Right cardiac atrium (tissue), 5 donors: ENCODE data around the gene NPAS1. TPM values are rescaled to one million over a fixed set of nuclear protein-coding genes. Genes with fewer than 3 reads are reported as not detected.
"Not testable (repeated sequence)": the region's sequence is repeated elsewhere in the genome, so short reads cannot be mapped to it uniquely, and the experiment has no call there.

Source experiments
- ATAC-seq, 2 donors: fragments of 200-7000 bp; cut with Tn5 transposase; one replicate each; pipeline versions ENCODE4 v1.8.0 to v1.9.1; 2020; ENCODE audit warnings: moderate library complexity in 2 of 2, mild to moderate bottlenecking in 1 of 2
- DNase-seq, 3 donors: peaks; one replicate each; pipeline ENCODE4 v3.0.0-alpha.2; 2020
- H3K27ac ChIP-seq: one replicate; pipeline ENCODE4 v1.5.1; 2013; ENCODE audit warnings: mild to moderate bottlenecking, low read length, control low read depth, moderate library complexity
- H3K27me3 ChIP-seq: one replicate; pipeline ENCODE4 v1.6.1; 2013; ENCODE audit not compliant: control insufficient read depth, insufficient read depth
- H3K4me1 ChIP-seq: one replicate; pipeline ENCODE4 v1.6.1; 2013; ENCODE audit warnings: low read length; ENCODE audit not compliant: control insufficient read depth, insufficient read depth
- H3K4me3 ChIP-seq: one replicate; pipeline ENCODE4 v1.5.1; 2013; ENCODE audit warnings: low read length, control low read depth
- H3K9me3 ChIP-seq: one replicate; pipeline ENCODE4 v1.6.1; 2013; ENCODE audit warnings: low read length; ENCODE audit not compliant: control insufficient read depth
- WGBS: extraction: QIAGEN DNeasy Blood & Tissue Kit; methylation state at CpG from one replicate; pipeline ENCODE4 v1.1.7; 2013; 5-methylcytosine and 5-hydroxymethylcytosine counted together
- intact Hi-C, 4 donors: fragments of 100-400 bp; cut with DNase I; formaldehyde crosslinking; loops; one replicate each; pipeline versions ENCODE4 v1.11.0 to v1.14.0; 2022 to 2023
- polyA plus RNA-seq: library from polyadenylated mRNA; stranded (reverse); fragments of 200-250 nt; gene quantifications from one replicate; pipeline ENCODE4 v1.2.3, GENCODE V29; 2013
- total RNA-seq, 4 donors: library from RNA; stranded (reverse); fragmentation: NEBNext Ultra II Directional; extraction: Animal tissue kit (Norgen Biotek cat#: 25700); gene quantifications; one replicate each; pipeline ENCODE4 v1.2.1, GENCODE V29; 2021
- donor health status: healthy with polysubstance abuse.
- donor health status: DM: no; HTN: yes; CAD: no.
- donor health status: DM: no; HTN: no; CAD: no.
- donor health status: DM: no; HTN: yes; CAD: no; lungs with severe emphysema.
- donor health status: DM: yes; HTN: yes; CAD: no.

The NPAS1 gene
- total and polyA plus RNA-seq, 5 donors = 0.24 to 0.91 (median 0.45) TPM

DNA sequence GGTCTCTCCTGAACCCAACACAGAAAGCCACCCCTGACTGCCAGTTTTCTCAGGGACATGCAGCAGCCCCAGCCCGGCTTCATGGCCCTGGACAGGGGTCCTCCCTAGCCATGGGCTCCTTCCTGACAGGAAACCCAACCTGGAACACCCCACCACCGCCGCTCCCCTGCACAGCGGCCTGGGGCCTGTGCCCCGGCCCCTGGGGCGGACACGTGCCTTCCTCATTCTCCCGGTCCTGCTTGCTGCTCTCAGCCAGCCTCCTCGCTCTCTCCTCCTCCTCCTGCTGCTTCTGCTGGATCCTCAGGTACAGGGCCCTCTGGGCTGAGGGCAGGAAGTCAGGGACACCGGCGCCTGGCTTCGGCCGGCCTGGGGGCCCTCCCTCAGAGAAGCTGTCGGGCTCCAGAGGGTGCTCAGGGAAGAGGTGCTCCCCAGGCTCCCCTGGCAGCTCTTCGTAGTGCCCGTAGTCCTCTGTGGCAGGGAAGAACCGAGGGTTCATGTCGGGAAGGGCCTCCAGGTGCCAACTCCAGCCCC is 49.3 kb downstream of the NPAS1 start:
- ATAC-seq = no peak
- H3K9me3 ChIP-seq = no peaks in the 10 kb centered on the region
- no peaks in the 10 kb centered on the region for H3K4me1 ChIP-seq
- intact Hi-C loops = no loop called here
- DNase-seq = peak in 1 of 3 donors; percentile 50
- no peak overlapping the region for H3K4me3 ChIP-seq
- WGBS = 89% methylated on average over 18 of the region's 18 CpGs
- no peak overlapping the region for H3K27ac ChIP-seq
- H3K27me3 ChIP-seq = no peaks in the 10 kb centered on the region

DNA sequence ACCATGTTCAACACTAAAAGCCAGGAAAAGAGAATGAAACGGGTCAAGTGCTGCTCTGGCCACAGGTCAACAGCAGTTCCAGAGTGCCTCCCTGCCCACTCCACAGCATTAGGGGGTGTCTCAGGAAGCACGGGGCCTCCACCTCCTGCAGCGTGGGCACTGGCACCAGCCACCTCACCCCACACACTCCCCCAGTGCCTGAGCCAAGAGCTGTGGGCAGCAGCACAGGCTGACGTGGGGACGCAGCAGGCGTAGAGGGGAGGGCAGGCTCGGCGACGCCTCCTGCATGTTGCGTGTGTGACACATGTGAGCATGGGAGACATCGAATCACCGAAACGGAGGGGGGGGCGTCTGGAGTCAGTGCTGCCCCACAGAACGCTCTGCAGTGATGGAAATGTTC is 50.2 kb downstream of the NPAS1 start:
- no peaks in the 10 kb centered on the region for H3K27me3 ChIP-seq
- intact Hi-C loops = no loop called here
- H3K4me1 ChIP-seq = no peaks in the 10 kb centered on the region
- DNase-seq (peak in 1 of 3 donors; percentile 37), ATAC-seq (no peak)
- WGBS = 83% methylated on average over 15 of the region's 15 CpGs
- H3K9me3 ChIP-seq = no peaks in the 10 kb centered on the region
- H3K27ac ChIP-seq = no peak overlapping the region
- no peak overlapping the region for H3K4me3 ChIP-seq

DNA sequence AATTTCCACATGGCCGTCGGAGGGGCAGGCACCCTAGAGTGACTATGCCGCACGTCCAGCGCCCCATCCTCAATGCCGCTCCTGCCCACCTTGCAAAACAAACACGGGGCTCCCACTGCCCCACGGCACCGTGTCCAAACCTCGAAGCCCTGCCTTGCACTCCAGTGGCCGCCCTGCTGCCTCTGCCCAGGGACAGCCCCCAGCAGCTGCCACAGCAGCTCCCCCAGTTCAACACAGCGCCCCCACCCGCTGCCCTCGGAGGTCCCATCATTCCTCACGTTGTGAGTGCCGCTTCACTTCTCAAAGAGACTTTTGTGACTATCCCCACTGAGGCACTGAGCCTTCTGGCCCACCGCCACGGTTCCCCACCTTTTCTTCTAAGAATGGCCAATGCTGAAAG is 51.1 kb downstream of the NPAS1 start:
- DNase-seq = peak in 1 of 3 donors; percentile 43
- Histone ChIP-seq H3K27ac (no peak overlapping the region), H3K9me3 (no peaks in the 10 kb centered on the region), H3K4me1 (no peaks in the 10 kb centered on the region), H3K4me3 (no peak overlapping the region), H3K27me3 (no peaks in the 10 kb centered on the region)
- intact Hi-C loops = no loop called here
- 87% methylated on average over 18 of the region's 18 CpGs for WGBS
- no peak for ATAC-seq

DNA sequence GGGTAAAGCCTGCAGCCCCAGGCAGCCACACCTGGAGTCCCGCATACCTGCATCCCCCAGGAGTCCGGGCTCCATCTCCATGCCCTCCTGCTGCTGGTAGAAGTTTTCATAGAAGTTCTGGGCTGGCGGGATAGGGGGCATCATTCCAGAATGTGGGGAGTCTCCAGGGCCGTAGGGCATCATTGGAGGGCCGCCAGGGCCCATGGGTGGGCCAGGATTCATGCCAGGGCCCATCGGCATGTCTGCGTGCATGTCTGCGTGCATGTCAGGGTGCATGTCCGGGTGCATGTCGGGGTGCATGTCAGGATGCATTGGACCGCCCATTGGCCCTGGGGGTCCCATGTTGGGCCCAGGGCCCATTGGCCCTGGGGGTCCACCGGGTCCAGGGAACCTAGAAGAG is 52.1 kb downstream of the NPAS1 start:
- H3K9me3 ChIP-seq = no peaks in the 10 kb centered on the region
- no peak overlapping the region for H3K4me3 ChIP-seq
- DNase-seq = peak in 1 of 3 donors; percentile 51
- intact Hi-C loops = no loop called here
- WGBS = 91% methylated on average over 12 of the region's 12 CpGs
- peaks cover 3% of the 10 kb centered on the region for H3K4me1 ChIP-seq
- H3K27ac ChIP-seq = no peak overlapping the region
- no peak for ATAC-seq
- no peaks in the 10 kb centered on the region for H3K27me3 ChIP-seq

DNA sequence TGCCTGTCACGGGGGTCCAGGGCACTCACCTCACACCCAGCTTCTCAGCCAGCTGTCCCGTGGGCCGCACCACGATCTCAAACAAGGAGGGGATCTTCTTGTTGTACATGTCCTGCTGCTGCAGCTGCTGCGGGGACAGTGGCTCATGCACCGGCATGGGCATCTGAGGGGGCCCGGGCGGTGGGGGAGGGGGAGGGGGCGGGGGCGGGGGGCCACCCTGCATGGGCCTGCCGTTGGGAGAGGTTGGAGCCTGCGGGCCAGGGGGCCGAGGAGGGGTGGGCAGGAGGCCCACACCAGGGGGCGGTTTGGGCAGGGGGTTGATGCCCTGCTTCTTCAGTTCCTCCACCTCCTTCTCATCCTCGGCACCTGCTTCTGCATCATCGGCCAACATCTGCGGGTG is 52.7 kb downstream of the NPAS1 start:
- DNase-seq = peak in 1 of 3 donors; percentile 48

DNA sequence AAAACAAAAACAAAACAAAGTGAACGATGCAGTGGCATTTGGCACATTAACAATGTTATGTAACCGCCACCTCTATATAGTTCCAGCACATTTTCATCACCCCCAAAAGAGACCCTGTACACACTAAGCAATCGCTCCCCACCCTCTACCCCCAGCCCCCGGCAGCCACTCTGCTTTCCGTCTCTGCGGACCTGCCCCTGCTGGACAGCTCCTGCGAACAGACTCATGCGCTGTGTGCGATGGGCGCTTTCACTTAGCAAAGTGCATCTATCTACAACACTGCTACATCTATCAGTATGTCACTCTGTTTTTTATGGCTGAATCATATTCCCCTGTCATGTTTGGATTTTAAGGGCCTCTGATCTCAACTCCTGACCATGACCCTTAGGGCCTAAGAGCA is 53.9 kb downstream of the NPAS1 start:
- Histone ChIP-seq H3K9me3 (no peaks in the 10 kb centered on the region), H3K4me3 (no peak overlapping the region), H3K27ac (no peak overlapping the region), H3K27me3 (no peaks in the 10 kb centered on the region), H3K4me1 (peaks cover 3% of the 10 kb centered on the region)
- DNase-seq (peak in 1 of 3 donors; percentile 49), ATAC-seq (no peak)
- 89% methylated on average over 10 of the region's 10 CpGs for WGBS
- intact Hi-C loops = no loop called here

More for the DNA sequence above, 52.7 kb downstream of the NPAS1 start:
- H3K27ac ChIP-seq = no peak overlapping the region
- no peaks in the 10 kb centered on the region for H3K27me3 ChIP-seq
- H3K4me3 ChIP-seq = no peak overlapping the region
- no peaks in the 10 kb centered on the region for H3K9me3 ChIP-seq
- no peak for ATAC-seq
- intact Hi-C loops = no loop called here
- WGBS = 90% methylated on average over 17 of the region's 17 CpGs
- H3K4me1 ChIP-seq = peaks cover 3% of the 10 kb centered on the region

DNA sequence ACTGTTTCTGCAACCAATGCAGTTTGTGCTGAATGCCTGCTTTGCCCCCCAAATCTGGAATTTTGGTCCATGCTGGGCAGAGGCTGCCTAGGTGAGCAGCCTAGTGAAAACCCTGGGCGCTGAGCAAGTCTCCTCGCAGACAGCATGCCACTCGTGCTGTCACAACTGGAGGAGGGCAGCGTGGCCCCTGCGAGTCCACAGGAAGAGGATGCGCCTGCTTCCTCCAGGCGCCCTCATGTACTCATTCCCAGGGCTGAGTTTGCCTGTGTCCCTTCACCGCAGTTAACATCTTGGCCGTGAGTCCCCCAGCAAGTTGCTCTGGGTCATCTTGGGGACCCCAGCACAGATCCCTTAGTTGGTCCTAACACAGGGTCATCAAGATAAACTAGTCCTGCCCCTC is 55.0 kb downstream of the NPAS1 start:
- intact Hi-C loops = no loop called here

DNA sequence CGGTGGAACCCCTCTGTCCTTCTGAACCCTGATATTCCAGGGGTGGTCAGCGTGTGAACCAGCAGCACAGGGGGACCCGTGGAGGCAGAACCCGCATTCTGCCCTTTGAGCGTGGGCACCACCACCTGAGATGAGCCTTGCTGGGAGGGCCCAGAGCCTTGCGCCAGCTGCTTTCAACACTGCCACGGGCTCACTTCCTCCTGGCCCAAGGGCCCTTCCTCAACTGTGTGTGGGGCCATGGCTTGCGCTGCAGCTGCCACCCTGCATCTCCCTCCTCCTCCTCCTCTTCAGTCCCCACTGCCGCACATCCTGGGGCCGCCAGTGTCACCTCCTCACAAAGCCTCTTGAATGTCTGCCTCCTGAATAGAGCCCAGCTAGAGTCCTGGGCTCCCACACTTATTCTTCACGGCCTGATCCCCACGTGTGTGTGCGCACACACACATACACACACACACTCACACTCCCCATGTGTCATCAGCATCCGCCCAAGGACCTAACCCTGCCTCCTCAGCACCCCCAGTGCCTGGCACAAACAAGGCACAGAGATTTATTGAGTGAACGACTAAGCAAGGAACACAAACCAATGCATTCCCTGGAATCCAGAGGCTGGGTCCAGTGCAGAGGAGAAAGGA is 55.7 kb downstream of the NPAS1 start:
- DNase-seq = peak in 1 of 3 donors; percentile 67
- Histone ChIP-seq H3K27me3 (no peaks in the 10 kb centered on the region), H3K27ac (no peak overlapping the region), H3K4me1 (peaks cover 3% of the 10 kb centered on the region), H3K9me3 (no peaks in the 10 kb centered on the region), H3K4me3 (no peak overlapping the region)
- WGBS = 80% methylated on average over 15 of the region's 15 CpGs
- ATAC-seq = no peak
- intact Hi-C loops = no loop called here

More for the DNA sequence above, 55.0 kb downstream of the NPAS1 start:
- H3K27ac ChIP-seq = no peak overlapping the region
- no peaks in the 10 kb centered on the region for H3K9me3 ChIP-seq
- peaks cover 3% of the 10 kb centered on the region for H3K4me1 ChIP-seq
- H3K4me3 ChIP-seq = no peak overlapping the region
- DNase-seq = peak in 1 of 3 donors; percentile 49
- no peaks in the 10 kb centered on the region for H3K27me3 ChIP-seq
- no peak for ATAC-seq
- WGBS = 66% methylated on average over 9 of the region's 9 CpGs

DNA sequence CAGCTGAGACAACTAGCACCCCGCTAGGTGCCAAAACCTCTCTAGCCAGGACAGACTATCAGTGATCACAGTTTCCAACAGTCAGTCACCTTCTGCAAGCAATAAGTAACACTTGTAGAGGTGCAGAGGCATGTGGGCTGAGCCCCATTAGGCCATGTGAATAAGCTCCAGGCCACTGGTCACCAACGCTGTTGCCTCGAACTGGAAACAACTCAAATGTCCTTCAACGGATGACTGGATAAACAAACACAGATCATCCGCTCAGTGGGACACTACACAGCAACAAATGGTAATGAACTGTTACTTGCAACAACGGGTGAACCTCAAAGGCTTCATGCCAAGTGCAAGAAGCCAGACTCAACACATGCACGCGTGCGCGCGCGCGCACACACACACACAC is 56.3 kb downstream of the NPAS1 start:
- peak; percentile 26 to 52 for ATAC-seq

DNA sequence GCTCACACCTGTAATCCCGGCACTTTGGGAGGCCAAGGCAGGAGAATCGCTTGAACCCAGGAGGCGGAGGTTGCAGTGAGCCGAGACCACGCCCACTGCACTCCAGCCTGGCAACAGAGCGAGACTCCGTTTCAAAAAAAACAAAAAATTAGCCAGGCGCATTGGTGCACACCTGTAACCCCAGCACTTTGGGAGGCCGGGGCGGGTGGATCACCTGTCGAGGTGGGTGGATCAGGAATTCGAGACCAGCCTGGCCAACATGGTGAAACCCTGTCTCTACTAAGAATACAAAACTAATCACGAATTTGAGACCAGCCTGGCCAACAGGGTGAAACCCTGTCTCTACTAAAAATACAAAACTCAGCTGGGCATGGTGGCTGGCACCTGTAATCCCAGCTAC is 58.7 kb downstream of the NPAS1 start:
- whole genome bisulfite sequencing = 95% methylated on average over 13 of the region's 13 CpGs
- ATAC-seq, H3K4me1 ChIP-seq, intact Hi-C loops, H3K27ac ChIP-seq, H3K4me3 ChIP-seq, H3K9me3 ChIP-seq, H3K27me3 ChIP-seq: not testable (repeated sequence)
- peak in 1 of 3 donors; percentile 28 for DNase-seq

More for the DNA sequence above, 56.3 kb downstream of the NPAS1 start:
- Histone ChIP-seq H3K9me3 (no peaks in the 10 kb centered on the region), H3K4me1 (peaks cover 3% of the 10 kb centered on the region), H3K27ac (peak overlapping the region; percentile 21), H3K4me3 (no peak overlapping the region), H3K27me3 (no peaks in the 10 kb centered on the region)
- intact Hi-C loops = no loop called here
- DNase-seq = peak in 1 of 3 donors; percentile 41
- WGBS = 77% methylated on average over 13 of the region's 13 CpGs

DNA sequence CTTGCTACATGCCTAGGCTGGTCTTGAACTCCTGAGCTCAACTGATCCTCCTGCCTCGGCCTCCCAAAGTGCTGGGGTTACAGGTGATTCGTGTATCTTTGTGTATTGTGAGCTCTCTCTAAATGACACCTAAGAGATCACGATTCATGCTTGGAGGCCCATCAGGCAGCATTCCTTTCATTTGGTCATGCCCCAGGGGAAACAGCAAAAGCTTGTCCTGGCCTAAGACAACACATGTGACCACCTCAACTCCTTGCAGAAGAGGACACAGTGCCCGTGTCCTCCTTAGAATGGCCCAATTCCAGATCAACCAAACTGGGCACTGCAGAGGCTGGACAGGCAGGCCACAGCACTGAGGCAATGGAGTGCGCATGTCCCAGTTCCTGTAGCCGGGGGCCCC is 61.5 kb downstream of the NPAS1 start:
- Histone ChIP-seq H3K9me3 (no peaks in the 10 kb centered on the region), H3K27ac (no peak overlapping the region), H3K4me1 (peaks cover 2% of the 10 kb centered on the region), H3K4me3 (no peak overlapping the region), H3K27me3 (no peaks in the 10 kb centered on the region)
- 79% methylated on average over 6 of the region's 6 CpGs for WGBS
- ATAC-seq (no peak), DNase-seq (no peak)
- intact Hi-C loops = loop anchor here in 3 of 4 donors (1.0 to 5.0 kb wide), 3 partner anchors 41 to 44 kb away; no protein-coding TSS in a partner anchor
